SK-N-MC (cell line): ENCODE measurements around the gene TMCO4.
"Not testable (repeated sequence)": the region's sequence is repeated elsewhere in the genome, so short reads cannot be mapped to it uniquely, and the experiment has no call there.

Experiments used
- EZH2 ChIP-seq: fragments of 200-600 bp; sonication (generic); IDR thresholded peaks from one replicate; pipeline ENCODE4 v1.6.1; 2017; ENCODE audit warnings: antibody characterized with exemption
- FOXP2 ChIP-seq: optimal IDR thresholded peaks from 2 replicates; pipeline ENCODE3; 2011; ENCODE audit warnings: mild to moderate bottlenecking, moderate library complexity; ENCODE audit not compliant: insufficient read depth; ENCODE audit errors: extremely low read length, control extremely low read depth
- POLR2AphosphoS5 ChIP-seq: IDR thresholded peaks from 2 replicates; pipeline ENCODE4 v1.6.1; 2012; ENCODE audit warnings: mild to moderate bottlenecking, low read depth, low read length, borderline replicate concordance

DNA sequence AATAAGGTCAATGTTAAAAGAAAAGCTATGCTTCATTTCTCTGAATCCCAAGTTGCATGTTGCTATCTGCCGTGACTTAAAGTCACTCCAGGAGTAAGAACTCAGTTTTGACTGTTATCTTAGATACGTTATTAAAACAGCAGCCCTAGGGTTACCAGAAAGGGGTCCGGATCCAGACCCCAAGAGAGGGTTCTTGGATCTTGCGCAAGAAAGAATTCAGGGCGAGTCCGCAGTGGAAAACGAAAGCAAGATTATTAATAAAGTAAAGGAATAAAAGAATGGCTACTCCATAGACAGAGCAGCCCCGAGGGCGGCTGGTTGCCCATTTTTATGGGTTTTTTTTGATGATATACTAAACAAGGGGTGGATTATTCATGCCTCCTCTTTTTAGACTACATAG, 47.6 kb upstream of the TMCO4 start:
- TF ChIP-seq EZH2, POLR2AphosphoS5, FOXP2: not testable (repeated sequence)
